CD4-positive, CD25-positive, alpha-beta regulatory T cell (primary cell): ENCODE data around the gene PROX1. TPM values are rescaled to one million over a fixed set of nuclear protein-coding genes. Genes with fewer than 3 reads are reported as not detected.

ENCODE experiments used
- ATAC-seq, 2 donors: fragments of 150-1000 bp; cut with Tn5 transposase; one replicate each; pipeline ENCODE4 v1.10.0; 2021; ENCODE audit warnings: low read depth in 2 of 2, moderate number of reproducible peaks in 2 of 2, moderate library complexity in 1 of 2
- DNase-seq, 3 donors: peaks; one replicate each; pipeline versions ENCODE4 v3.0.0 to v3.0.0-alpha.2; 2012 to 2022; ENCODE audit warnings: mixed read lengths in 1 of 3
- H3K27ac ChIP-seq: one replicate; pipeline ENCODE4 v1.7.0; 2013; ENCODE audit warnings: mild to moderate bottlenecking, low read length; ENCODE audit not compliant: insufficient read depth, poor library complexity, severe bottlenecking
- H3K27me3 ChIP-seq: one replicate; pipeline ENCODE4 v1.7.0; 2013; ENCODE audit warnings: low read length; ENCODE audit not compliant: control insufficient read depth, insufficient read depth
- H3K36me3 ChIP-seq: one replicate; pipeline ENCODE4 v1.7.0; 2013; ENCODE audit warnings: mild to moderate bottlenecking, low read length, moderate library complexity; ENCODE audit not compliant: control insufficient read depth, insufficient read depth
- H3K4me1 ChIP-seq: 2 replicates; pipeline ENCODE4 v1.7.0; 2013; ENCODE audit warnings: mild to moderate bottlenecking, low read length; ENCODE audit not compliant: insufficient read depth, control insufficient read depth, poor library complexity, severe bottlenecking
- H3K4me3 ChIP-seq: one replicate; pipeline ENCODE4 v1.7.0; 2013; ENCODE audit warnings: low read depth, mild to moderate bottlenecking, low read length, moderate library complexity
- H3K9me3 ChIP-seq, 2 experiments: 1 replicate in 1 of 2; 2 replicates in 1 of 2; pipeline ENCODE4 v1.7.0; 2013; ENCODE audit warnings: low read length in 2 of 2, mild to moderate bottlenecking in 1 of 2, moderate library complexity in 1 of 2; ENCODE audit not compliant: control insufficient read depth in 2 of 2
- H3K27ac Mint-ChIP-seq, 3 donors: one replicate each; pipeline ENCODE4 v1.8.0; 2020 to 2022; ENCODE audit warnings: mild to moderate bottlenecking in 3 of 3, mixed read lengths in 3 of 3, moderate library complexity in 2 of 3
- H3K27me3 Mint-ChIP-seq: one replicate; pipeline ENCODE4 v1.8.0; 2022; ENCODE audit warnings: mild to moderate bottlenecking, mixed read lengths
- H3K36me3 Mint-ChIP-seq: one replicate; pipeline ENCODE4 v1.8.0; 2020; ENCODE audit warnings: mixed read lengths
- H3K4me1 Mint-ChIP-seq, 4 donors: one replicate each; pipeline ENCODE4 v1.8.0; 2020 to 2022; ENCODE audit warnings: mixed read lengths in 4 of 4, mild to moderate bottlenecking in 1 of 4
- H3K4me3 Mint-ChIP-seq, 4 donors: one replicate each; pipeline ENCODE4 v1.8.0; 2020 to 2022; ENCODE audit warnings: mild to moderate bottlenecking in 4 of 4, mixed read lengths in 4 of 4, moderate library complexity in 3 of 4
- H3K9me3 Mint-ChIP-seq, 7 donors: one replicate each; pipeline ENCODE4 v1.8.0; 2020 to 2022; ENCODE audit warnings: mixed read lengths in 7 of 7, mild to moderate bottlenecking in 3 of 7, moderate library complexity in 2 of 7
- polyA plus RNA-seq, 4 donors: library from polyadenylated mRNA; unstranded; fragments of 300-500 nt; fragmentation: Illumina TruSeq; gene quantifications; one replicate each; pipeline ENCODE4 v1.2.3, GENCODE V29; 2021
- total RNA-seq: library from RNA; stranded (reverse); gene quantifications from one replicate; pipeline ENCODE4 v1.2.3, GENCODE V29; 2022

Gene PROX1
- total and polyA plus RNA-seq, 5 donors from 2014 or later, result not detected

DNA sequence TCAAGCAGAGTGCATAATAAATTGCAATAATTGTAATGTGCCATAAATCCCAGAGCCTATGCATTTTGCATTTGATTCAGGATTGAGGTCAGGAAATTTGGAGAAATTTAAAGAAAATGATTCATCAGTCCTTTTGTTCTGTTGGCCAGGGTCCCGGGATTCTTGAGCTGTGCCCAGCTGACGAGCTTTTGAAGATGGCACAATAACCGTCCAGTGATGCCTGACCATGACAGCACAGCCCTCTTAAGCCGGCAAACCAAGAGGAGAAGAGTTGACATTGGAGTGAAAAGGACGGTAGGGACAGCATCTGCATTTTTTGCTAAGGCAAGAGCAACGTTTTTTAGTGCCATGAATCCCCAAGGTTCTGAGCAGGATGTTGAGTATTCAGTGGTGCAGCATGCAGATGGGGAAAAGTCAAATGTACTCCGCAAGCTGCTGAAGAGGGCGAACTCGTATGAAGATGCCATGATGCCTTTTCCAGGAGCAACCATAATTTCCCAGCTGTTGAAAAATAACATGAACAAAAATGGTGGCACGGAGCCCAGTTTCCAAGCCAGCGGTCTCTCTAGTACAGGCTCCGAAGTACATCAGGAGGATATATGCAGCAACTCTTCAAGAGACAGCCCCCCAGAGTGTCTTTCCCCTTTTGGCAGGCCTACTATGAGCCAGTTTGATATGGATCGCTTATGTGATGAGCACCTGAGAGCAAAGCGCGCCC, 8.7 kb downstream of the PROX1 start:
- H3K9me3 ChIP-seq, result no peaks in the 10 kb centered on the region

DNA sequence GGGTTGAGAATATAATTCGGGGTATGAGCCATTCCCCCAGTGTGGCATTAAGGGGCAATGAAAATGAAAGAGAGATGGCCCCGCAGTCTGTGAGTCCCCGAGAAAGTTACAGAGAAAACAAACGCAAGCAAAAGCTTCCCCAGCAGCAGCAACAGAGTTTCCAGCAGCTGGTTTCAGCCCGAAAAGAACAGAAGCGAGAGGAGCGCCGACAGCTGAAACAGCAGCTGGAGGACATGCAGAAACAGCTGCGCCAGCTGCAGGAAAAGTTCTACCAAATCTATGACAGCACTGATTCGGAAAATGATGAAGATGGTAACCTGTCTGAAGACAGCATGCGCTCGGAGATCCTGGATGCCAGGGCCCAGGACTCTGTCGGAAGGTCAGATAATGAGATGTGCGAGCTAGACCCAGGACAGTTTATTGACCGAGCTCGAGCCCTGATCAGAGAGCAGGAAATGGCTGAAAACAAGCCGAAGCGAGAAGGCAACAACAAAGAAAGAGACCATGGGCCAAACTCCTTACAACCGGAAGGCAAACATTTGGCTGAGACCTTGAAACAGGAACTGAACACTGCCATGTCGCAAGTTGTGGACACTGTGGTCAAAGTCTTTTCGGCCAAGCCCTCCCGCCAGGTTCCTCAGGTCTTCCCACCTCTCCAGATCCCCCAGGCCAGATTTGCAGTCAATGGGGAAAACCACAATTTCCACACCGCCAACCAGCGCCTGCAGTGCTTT, 9.4 kb downstream of the PROX1 start:
- Mint-ChIP-seq H3K4me1 (no peaks in the 10 kb centered on the region), H3K9me3 (peaks cover 0 to 2% (median 0%) of the 10 kb centered on the region in 7 donors), H3K36me3 (no peaks in the 10 kb centered on the region), H3K27ac (no peak overlapping the region), H3K27me3 (peaks cover 19% of the 10 kb centered on the region), H3K4me3 (no peak overlapping the region)
- Histone ChIP-seq H3K36me3 (no peaks in the 10 kb centered on the region), H3K27ac (no peak overlapping the region), H3K4me3 (no peak overlapping the region), H3K9me3 (no peaks in the 10 kb centered on the region), H3K27me3 (peaks cover 10% of the 10 kb centered on the region), H3K4me1 (no peaks in the 10 kb centered on the region)
- DNase-seq (no peak), ATAC-seq (no peak)

More for the DNA sequence above, 8.7 kb downstream of the PROX1 start:
- Mint-ChIP-seq H3K27ac (no peak overlapping the region), H3K9me3 (peaks cover 0 to 3% (median 0%) of the 10 kb centered on the region in 7 donors), H3K36me3 (no peaks in the 10 kb centered on the region), H3K4me1 (peaks cover 0 to 1% (median 0%) of the 10 kb centered on the region in 4 donors), H3K4me3 (no peak overlapping the region), H3K27me3 (peaks cover 26% of the 10 kb centered on the region)
- no peak for DNase-seq
- H3K27me3 ChIP-seq, result peaks cover 14% of the 10 kb centered on the region
- ATAC-seq, result no peak
- no peaks in the 10 kb centered on the region for H3K4me1 ChIP-seq
- no peaks in the 10 kb centered on the region for H3K36me3 ChIP-seq
- no peak overlapping the region for H3K27ac ChIP-seq
- no peak overlapping the region for H3K4me3 ChIP-seq

DNA sequence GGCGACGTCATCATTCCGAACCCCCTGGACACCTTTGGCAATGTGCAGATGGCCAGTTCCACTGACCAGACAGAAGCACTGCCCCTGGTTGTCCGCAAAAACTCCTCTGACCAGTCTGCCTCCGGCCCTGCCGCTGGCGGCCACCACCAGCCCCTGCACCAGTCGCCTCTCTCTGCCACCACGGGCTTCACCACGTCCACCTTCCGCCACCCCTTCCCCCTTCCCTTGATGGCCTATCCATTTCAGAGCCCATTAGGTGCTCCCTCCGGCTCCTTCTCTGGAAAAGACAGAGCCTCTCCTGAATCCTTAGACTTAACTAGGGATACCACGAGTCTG, 10.0 kb downstream of the PROX1 start:
- Histone ChIP-seq H3K27me3 (peaks cover 5% of the 10 kb centered on the region), H3K27ac (no peak overlapping the region), H3K4me3 (no peak overlapping the region), H3K36me3 (no peaks in the 10 kb centered on the region), H3K4me1 (no peaks in the 10 kb centered on the region), H3K9me3 (no peaks in the 10 kb centered on the region)
- no peak overlapping the region for H3K4me3 Mint-ChIP-seq
- H3K4me1 Mint-ChIP-seq, result no peaks in the 10 kb centered on the region
- no peak overlapping the region for H3K27ac Mint-ChIP-seq
- DNase-seq (no peak), ATAC-seq (no peak)
- peaks cover 15% of the 10 kb centered on the region for H3K27me3 Mint-ChIP-seq
- H3K36me3 Mint-ChIP-seq, result no peaks in the 10 kb centered on the region
- peaks cover 0 to 2% (median 0%) of the 10 kb centered on the region in 7 donors for H3K9me3 Mint-ChIP-seq

DNA sequence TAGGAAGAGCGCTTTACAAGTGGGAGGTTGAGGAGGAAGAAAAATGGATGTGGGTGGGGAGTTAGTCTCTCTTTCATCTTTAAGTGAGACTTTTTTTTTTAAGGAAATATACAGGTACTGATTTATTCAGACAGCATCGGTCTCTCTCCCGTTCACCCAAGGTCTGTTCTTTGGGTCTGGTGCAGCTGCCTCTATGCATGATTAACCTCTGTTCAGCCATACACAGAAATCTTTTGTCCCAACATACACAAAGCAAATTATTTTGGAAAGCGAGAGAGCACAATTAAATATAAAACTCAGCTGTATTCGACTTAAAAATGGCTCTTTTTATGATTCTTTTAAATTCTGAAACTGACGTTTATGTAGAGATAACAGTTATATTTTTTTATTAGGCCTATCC, 11.0 kb downstream of the PROX1 start:
- Mint-ChIP-seq H3K4me3 (no peak overlapping the region), H3K36me3 (no peaks in the 10 kb centered on the region)

DNA sequence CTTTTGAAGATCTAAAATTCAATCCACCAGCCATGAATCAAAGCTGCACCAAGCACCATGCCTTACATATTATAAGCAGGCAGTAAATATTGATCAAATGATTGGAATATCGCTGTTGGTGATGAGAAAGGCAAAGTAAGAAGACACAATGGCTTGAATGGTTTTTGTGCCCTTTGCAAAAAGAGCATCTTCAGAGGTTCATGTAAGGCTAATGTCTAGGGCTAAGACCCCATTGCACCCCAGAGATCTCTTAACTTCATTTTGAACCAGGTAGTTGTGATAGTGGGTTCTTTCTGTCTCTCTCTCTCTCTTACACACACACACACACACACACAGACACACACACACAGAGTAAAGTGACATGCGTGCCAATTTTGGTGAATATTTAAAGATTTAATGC, 12.0 kb downstream of the PROX1 start:
- Mint-ChIP-seq H3K27me3 (peaks cover 10% of the 10 kb centered on the region), H3K36me3 (no peaks in the 10 kb centered on the region), H3K27ac (no peak overlapping the region), H3K4me1 (no peaks in the 10 kb centered on the region), H3K9me3 (no peaks in the 10 kb centered on the region), H3K4me3 (no peak overlapping the region)
- Histone ChIP-seq H3K27ac (no peak overlapping the region), H3K9me3 (no peaks in the 10 kb centered on the region), H3K4me3 (no peak overlapping the region), H3K27me3 (no peaks in the 10 kb centered on the region), H3K36me3 (no peaks in the 10 kb centered on the region), H3K4me1 (no peaks in the 10 kb centered on the region)
- DNase-seq, result no peak
- ATAC-seq, result no peak

More for the DNA sequence above, 11.0 kb downstream of the PROX1 start:
- Mint-ChIP-seq H3K27me3 (peaks cover 10% of the 10 kb centered on the region), H3K27ac (no peak overlapping the region), H3K4me1 (no peaks in the 10 kb centered on the region), H3K9me3 (peaks cover 0 to 2% (median 0%) of the 10 kb centered on the region in 7 donors)
- DNase-seq (no peak), ATAC-seq (no peak)
- H3K27me3 ChIP-seq, result no peaks in the 10 kb centered on the region
- H3K9me3 ChIP-seq, result no peaks in the 10 kb centered on the region
- H3K4me1 ChIP-seq, result no peaks in the 10 kb centered on the region
- H3K4me3 ChIP-seq, result no peak overlapping the region
- H3K36me3 ChIP-seq, result no peaks in the 10 kb centered on the region
- H3K27ac ChIP-seq, result no peak overlapping the region

DNA sequence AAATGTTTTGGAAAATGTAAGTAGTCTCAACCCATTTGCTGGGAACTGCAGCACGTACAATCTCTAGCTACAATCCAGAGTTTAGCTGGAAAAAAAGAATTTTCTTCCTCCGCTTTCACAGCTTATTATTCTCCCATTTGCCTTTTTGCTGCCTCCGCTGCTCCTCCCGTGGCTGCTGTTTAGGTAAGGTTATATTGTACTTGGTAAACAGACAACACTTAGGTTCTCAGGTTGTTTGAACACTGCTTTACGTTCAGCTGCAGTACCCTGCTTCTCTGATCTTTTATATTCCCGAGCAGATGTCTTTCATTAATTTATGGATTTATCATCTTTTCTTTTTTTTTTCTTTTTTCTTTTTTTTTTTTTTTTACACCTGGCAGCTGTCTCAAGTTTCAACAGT, 14.3 kb downstream of the PROX1 start:
- Histone ChIP-seq H3K27me3 (no peaks in the 10 kb centered on the region), H3K4me3 (no peak overlapping the region), H3K27ac (no peak overlapping the region), H3K9me3 (no peaks in the 10 kb centered on the region), H3K4me1 (no peaks in the 10 kb centered on the region), H3K36me3 (no peaks in the 10 kb centered on the region)
- Mint-ChIP-seq H3K4me1 (no peaks in the 10 kb centered on the region), H3K27ac (no peak overlapping the region), H3K36me3 (no peaks in the 10 kb centered on the region), H3K27me3 (peaks cover 7% of the 10 kb centered on the region), H3K4me3 (no peak overlapping the region), H3K9me3 (no peaks in the 10 kb centered on the region)
- no peak for ATAC-seq
- DNase-seq, result no peak

DNA sequence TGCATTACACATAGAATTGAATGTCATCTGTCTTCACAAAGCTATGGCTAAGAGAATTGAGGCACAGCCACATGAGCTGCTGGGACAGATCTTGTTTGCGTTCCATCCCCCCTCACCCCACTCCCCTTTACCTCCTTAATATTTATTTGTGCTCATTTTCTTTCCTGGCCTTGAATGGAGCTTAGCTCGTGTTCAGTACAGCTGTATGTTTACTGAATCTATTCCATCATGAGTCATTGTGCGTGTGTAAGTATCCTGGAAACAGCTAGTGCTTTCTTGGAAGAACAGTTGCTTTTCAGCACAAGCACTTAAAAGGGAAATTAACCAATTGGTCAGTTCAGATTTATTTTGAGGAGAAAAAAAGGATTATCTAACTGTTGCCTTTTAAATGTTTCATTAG, 14.7 kb downstream of the PROX1 start:
- no peak overlapping the region for H3K4me3 Mint-ChIP-seq
- H3K4me1 Mint-ChIP-seq, result no peaks in the 10 kb centered on the region
- Histone ChIP-seq H3K27ac (no peak overlapping the region), H3K36me3 (no peaks in the 10 kb centered on the region), H3K4me1 (no peaks in the 10 kb centered on the region), H3K4me3 (no peak overlapping the region), H3K9me3 (no peaks in the 10 kb centered on the region), H3K27me3 (no peaks in the 10 kb centered on the region)
- ATAC-seq (no peak), DNase-seq (no peak)
- H3K36me3 Mint-ChIP-seq, result no peaks in the 10 kb centered on the region
- H3K27me3 Mint-ChIP-seq, result peaks cover 6% of the 10 kb centered on the region
- no peak overlapping the region for H3K27ac Mint-ChIP-seq
- H3K9me3 Mint-ChIP-seq, result no peaks in the 10 kb centered on the region

DNA sequence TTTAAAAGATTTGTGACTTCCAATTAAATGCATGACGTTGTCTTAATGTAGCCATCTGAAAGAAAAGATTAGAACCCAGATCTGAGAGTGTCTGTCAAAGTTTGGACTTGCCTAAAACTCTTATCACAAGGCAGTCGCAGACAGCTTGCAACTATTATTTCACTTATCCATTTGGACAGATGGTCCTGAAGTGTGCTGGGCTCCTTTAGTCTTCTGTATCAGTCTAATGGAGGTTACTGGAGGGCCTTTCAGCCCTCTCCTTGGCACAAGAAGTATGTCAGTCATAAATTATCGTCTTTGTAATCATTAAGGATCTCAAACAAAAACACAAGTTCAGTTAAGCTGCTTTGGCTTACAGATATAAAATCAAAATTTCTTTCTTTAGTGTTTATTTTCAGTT, 15.5 kb downstream of the PROX1 start:
- Histone ChIP-seq H3K4me1 (no peaks in the 10 kb centered on the region), H3K4me3 (no peak overlapping the region), H3K27me3 (no peaks in the 10 kb centered on the region), H3K9me3 (no peaks in the 10 kb centered on the region), H3K36me3 (no peaks in the 10 kb centered on the region), H3K27ac (no peak overlapping the region)
- Mint-ChIP-seq H3K9me3 (peaks cover 0 to 1% (median 0%) of the 10 kb centered on the region in 7 donors), H3K4me1 (no peaks in the 10 kb centered on the region), H3K4me3 (no peak overlapping the region), H3K27me3 (peaks cover 1% of the 10 kb centered on the region), H3K27ac (no peak overlapping the region), H3K36me3 (no peaks in the 10 kb centered on the region)
- no peak for ATAC-seq
- no peak for DNase-seq
